Mesothelial cell of epicardium (in vitro differentiated cells): ENCODE data around the gene NPC1L1. TPM values are rescaled to one million over a fixed set of nuclear protein-coding genes. Genes with fewer than 3 reads are reported as not detected.

Source experiments
- DNase-seq, 2 experiments: peaks; one replicate each; pipeline ENCODE4 v3.0.0; 2021; ENCODE audit warnings: low spot score in 2 of 2; ENCODE audit not compliant: unreplicated experiment in 2 of 2
- H3K27ac Mint-ChIP-seq: 2 replicates; pipeline ENCODE4 v1.8.0; 2021; ENCODE audit warnings: mixed read lengths
- H3K27me3 Mint-ChIP-seq: 2 replicates; pipeline ENCODE4 v1.8.0; 2021; ENCODE audit warnings: low read depth, mixed read lengths
- H3K36me3 Mint-ChIP-seq: 2 replicates; pipeline ENCODE4 v1.8.0; 2021; ENCODE audit warnings: mixed read lengths
- H3K4me1 Mint-ChIP-seq: 2 replicates; pipeline ENCODE4 v1.8.0; 2021; ENCODE audit warnings: mixed read lengths
- H3K4me3 Mint-ChIP-seq: 2 replicates; pipeline ENCODE4 v1.8.0; 2021; ENCODE audit warnings: mild to moderate bottlenecking, moderate library complexity, mixed read lengths
- H3K9me3 Mint-ChIP-seq: 2 replicates; pipeline ENCODE4 v1.8.0; 2021; ENCODE audit warnings: mixed read lengths
- total RNA-seq: library from RNA; stranded (reverse); gene quantifications from 3 replicates; pipeline ENCODE4 v1.2.1, GENCODE V29; 2021
- TF ChIP-seq, protein P1 (sequence below): fragments of 200-600 bp; sonication (generic); IDR thresholded peaks from one replicate; pipeline ENCODE4 v1.5.0; 2021; ENCODE audit warnings: antibody characterized with exemption; ENCODE audit not compliant: unreplicated experiment

NPC1L1 gene
- total RNA-seq, 1 donor from 2014 or later = 0.07 TPM

DNA sequence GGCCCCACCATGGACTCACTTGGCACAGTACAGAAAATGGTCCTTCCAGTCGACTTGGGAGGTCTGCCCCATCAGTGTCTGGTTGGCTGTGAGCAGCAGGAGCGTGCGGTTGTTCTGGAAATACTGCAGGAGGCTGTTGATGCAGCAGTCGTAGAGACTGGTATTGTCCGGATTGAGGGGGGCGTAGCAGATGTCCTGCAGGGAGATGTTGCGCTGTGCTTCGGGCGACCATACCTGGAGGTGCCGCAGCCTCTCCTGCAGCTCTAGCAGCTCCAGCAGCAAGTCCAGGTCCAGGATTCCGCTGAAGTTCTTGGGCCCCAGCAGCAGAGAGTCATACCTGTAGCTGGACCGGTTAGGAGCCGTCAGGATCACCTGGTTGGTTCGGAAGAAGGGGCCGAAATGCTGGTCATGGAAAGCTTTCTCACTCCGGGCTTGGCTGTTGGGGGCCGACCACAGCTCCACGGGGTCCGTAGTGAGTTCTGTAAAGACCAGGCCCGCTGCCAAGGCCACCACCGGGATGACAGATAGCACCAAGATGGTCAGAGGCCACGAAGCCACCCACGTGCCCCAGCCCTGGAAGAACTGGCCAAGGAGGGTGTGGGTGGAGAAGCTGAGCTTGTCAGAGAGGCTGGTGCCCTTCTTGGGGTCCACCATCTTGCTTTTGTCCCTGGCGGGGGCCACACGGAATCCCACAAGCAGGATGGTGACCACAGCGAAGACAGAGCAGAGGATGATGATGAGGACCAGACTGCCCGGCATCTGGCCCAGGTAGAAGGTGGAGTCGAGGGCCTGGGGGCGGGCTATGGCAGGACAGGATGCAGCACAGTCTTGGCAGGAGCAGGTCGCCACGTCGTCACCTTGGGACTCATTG, 2.1 kb downstream of the NPC1L1 start:
- no peaks in the 10 kb centered on the region for H3K27me3 Mint-ChIP-seq
- TF ChIP-seq, protein P1, sequence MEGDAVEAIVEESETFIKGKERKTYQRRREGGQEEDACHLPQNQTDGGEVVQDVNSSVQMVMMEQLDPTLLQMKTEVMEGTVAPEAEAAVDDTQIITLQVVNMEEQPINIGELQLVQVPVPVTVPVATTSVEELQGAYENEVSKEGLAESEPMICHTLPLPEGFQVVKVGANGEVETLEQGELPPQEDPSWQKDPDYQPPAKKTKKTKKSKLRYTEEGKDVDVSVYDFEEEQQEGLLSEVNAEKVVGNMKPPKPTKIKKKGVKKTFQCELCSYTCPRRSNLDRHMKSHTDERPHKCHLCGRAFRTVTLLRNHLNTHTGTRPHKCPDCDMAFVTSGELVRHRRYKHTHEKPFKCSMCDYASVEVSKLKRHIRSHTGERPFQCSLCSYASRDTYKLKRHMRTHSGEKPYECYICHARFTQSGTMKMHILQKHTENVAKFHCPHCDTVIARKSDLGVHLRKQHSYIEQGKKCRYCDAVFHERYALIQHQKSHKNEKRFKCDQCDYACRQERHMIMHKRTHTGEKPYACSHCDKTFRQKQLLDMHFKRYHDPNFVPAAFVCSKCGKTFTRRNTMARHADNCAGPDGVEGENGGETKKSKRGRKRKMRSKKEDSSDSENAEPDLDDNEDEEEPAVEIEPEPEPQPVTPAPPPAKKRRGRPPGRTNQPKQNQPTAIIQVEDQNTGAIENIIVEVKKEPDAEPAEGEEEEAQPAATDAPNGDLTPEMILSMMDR = no peak
- peaks cover 7% of the 10 kb centered on the region for H3K4me1 Mint-ChIP-seq
- no peak for DNase-seq
- H3K27ac Mint-ChIP-seq = no peak overlapping the region
- no peak overlapping the region for H3K4me3 Mint-ChIP-seq
- H3K36me3 Mint-ChIP-seq = no peaks in the 10 kb centered on the region
- H3K9me3 Mint-ChIP-seq = no peaks in the 10 kb centered on the region

GRCh38 chr7:44538093-44538797, 2.9 kb downstream of the NPC1L1 start:
- DNase-seq = no peak
- TF ChIP-seq, protein P1 = no peak
- no peak overlapping the region for H3K4me3 Mint-ChIP-seq
- no peaks in the 10 kb centered on the region for H3K9me3 Mint-ChIP-seq
- H3K4me1 Mint-ChIP-seq = peaks cover 2% of the 10 kb centered on the region
- no peak overlapping the region for H3K27ac Mint-ChIP-seq
- no peaks in the 10 kb centered on the region for H3K27me3 Mint-ChIP-seq
- no peaks in the 10 kb centered on the region for H3K36me3 Mint-ChIP-seq

GRCh38 chr7:44537442-44537841, 3.7 kb downstream of the NPC1L1 start:
- H3K36me3 Mint-ChIP-seq = no peaks in the 10 kb centered on the region
- no peaks in the 10 kb centered on the region for H3K4me1 Mint-ChIP-seq
- no peak overlapping the region for H3K27ac Mint-ChIP-seq
- DNase-seq = no peak
- H3K4me3 Mint-ChIP-seq = no peak overlapping the region
- TF ChIP-seq, protein P1 = no peak
- no peaks in the 10 kb centered on the region for H3K9me3 Mint-ChIP-seq
- H3K27me3 Mint-ChIP-seq = no peaks in the 10 kb centered on the region

- Mint-ChIP-seq H3K4me3 (no peak overlapping the region), H3K4me1 (no peaks in the 10 kb centered on the region)
Observed at GRCh38 chr7:44536090-44536489, 5.0 kb downstream of the NPC1L1 start.

GRCh38 chr7:44535348-44536064, 5.6 kb downstream of the NPC1L1 start:
- no peaks in the 10 kb centered on the region for H3K36me3 Mint-ChIP-seq
- H3K4me3 Mint-ChIP-seq = no peak overlapping the region
- TF ChIP-seq, protein P1 = no peak
- H3K4me1 Mint-ChIP-seq = no peaks in the 10 kb centered on the region
- H3K9me3 Mint-ChIP-seq = no peaks in the 10 kb centered on the region
- H3K27me3 Mint-ChIP-seq = no peaks in the 10 kb centered on the region
- DNase-seq = no peak
- no peak overlapping the region for H3K27ac Mint-ChIP-seq

More at GRCh38 chr7:44536090-44536489, 5.0 kb downstream of the NPC1L1 start:
- no peak for DNase-seq
- H3K36me3 Mint-ChIP-seq = no peaks in the 10 kb centered on the region
- TF ChIP-seq, protein P1 = no peak
- no peak overlapping the region for H3K27ac Mint-ChIP-seq
- H3K27me3 Mint-ChIP-seq = no peaks in the 10 kb centered on the region
- no peaks in the 10 kb centered on the region for H3K9me3 Mint-ChIP-seq
